CD4-positive, alpha-beta T cell (primary cell): Measurements from ENCODE around the gene ANKS1B. TPM values are rescaled to one million over a fixed set of nuclear protein-coding genes. Genes with fewer than 3 reads are reported as not detected.

Source experiments
- ATAC-seq: fragments of 200-7000 bp; cut with Tn5 transposase; one replicate; pipeline ENCODE4 v1.10.0; 2022; ENCODE audit warnings: mild to moderate bottlenecking; ENCODE audit not compliant: poor library complexity
- CTCF ChIA-PET: fragments of 350-600 bp; sonication (Branson Sonifier 250); formaldehyde crosslinking; loops from one replicate; lab custom pipeline; 2021; ENCODE audit warnings: antibody characterized with exemption, inconsistent platforms; lab: Charles Lee
- POLR2A ChIA-PET: fragments of 350-600 bp; sonication (Branson Sonifier 250); formaldehyde crosslinking; loops from one replicate; lab custom pipeline; 2021; ENCODE audit warnings: antibody characterized with exemption, inconsistent platforms; lab: Charles Lee
- DNase-seq, 14 experiments: peaks; one replicate each; pipeline ENCODE4 v3.0.0-alpha.2; 2013 to 2020; ENCODE audit warnings: mixed read lengths in 2 of 14
- H3K27ac ChIP-seq, 2 donors: one replicate each; pipeline versions ENCODE4 v1.5.1 to v1.7.0; 2013; ENCODE audit warnings: low read length in 2 of 2, low read depth in 1 of 2, mild to moderate bottlenecking in 1 of 2
- H3K27me3 ChIP-seq, 2 experiments: 1 replicate in 1 of 2; 2 replicates in 1 of 2; pipeline versions ENCODE4 v1.6.1 to v1.7.0; 2013; ENCODE audit warnings: low read length in 2 of 2, control low read depth in 1 of 2, mild to moderate bottlenecking in 1 of 2, moderate library complexity in 1 of 2; ENCODE audit not compliant: insufficient read depth in 2 of 2, control insufficient read depth in 1 of 2
- H3K36me3 ChIP-seq: one replicate; pipeline ENCODE4 v1.6.1; 2013; ENCODE audit warnings: low read length, control low read depth; ENCODE audit not compliant: insufficient read depth
- H3K4me1 ChIP-seq: one replicate; pipeline ENCODE4 v1.6.1; 2013; ENCODE audit warnings: low read length, control low read depth; ENCODE audit not compliant: insufficient read depth
- H3K4me3 ChIP-seq: one replicate; pipeline ENCODE4 v1.5.1; 2013; ENCODE audit warnings: mild to moderate bottlenecking, low read length, moderate library complexity
- H3K9me3 ChIP-seq, 2 experiments: 1 replicate in 1 of 2; 2 replicates in 1 of 2; pipeline versions ENCODE4 v1.6.1 to v1.7.0; 2013; ENCODE audit warnings: low read length in 2 of 2, mild to moderate bottlenecking in 2 of 2, control low read depth in 1 of 2, moderate library complexity in 1 of 2; ENCODE audit not compliant: control insufficient read depth in 1 of 2, insufficient read depth in 1 of 2
- H3K27ac Mint-ChIP-seq: one replicate; pipeline ENCODE4 v1.8.0; 2020; ENCODE audit warnings: mixed read lengths
- H3K27me3 Mint-ChIP-seq: one replicate; pipeline ENCODE4 v1.8.0; 2021; ENCODE audit warnings: mixed read lengths
- H3K36me3 Mint-ChIP-seq: one replicate; pipeline ENCODE4 v1.8.0; 2021; ENCODE audit warnings: low read depth, mixed read lengths
- H3K4me1 Mint-ChIP-seq: one replicate; pipeline ENCODE4 v1.8.0; 2021; ENCODE audit warnings: low read depth, mixed read lengths
- H3K4me3 Mint-ChIP-seq: one replicate; pipeline ENCODE4 v1.8.0; 2020; ENCODE audit warnings: mild to moderate bottlenecking, mixed read lengths
- H3K9me3 Mint-ChIP-seq: one replicate; pipeline ENCODE4 v1.8.0; 2020; ENCODE audit warnings: mixed read lengths
- intact Hi-C, 2 experiments: fragments of 100-400 bp; cut with DNase I in 1 of 2; cut with micrococcal nuclease in 1 of 2; formaldehyde crosslinking; loops; one replicate each; pipeline versions ENCODE4 v1.15.1 to v1.9.0; 2023 to 2025; cut with DNase I, micrococcal nuclease
- total RNA-seq, 174 experiments: library from RNA in 2 of 174; stranded (reverse) in 2 of 174; gene quantifications; one replicate each; pipeline ENCODE4 v1.2.3 and lab custom pipeline; 2021 to 2026
- TF ChIP-seq, protein P1 (sequence below): fragments of 200-600 bp; IDR thresholded peaks from one replicate; pipeline ENCODE4 v1.8.0; 2022; ENCODE audit warnings: antibody characterized with exemption, mild to moderate bottlenecking

Gene ANKS1B
- total RNA-seq, 2 experiments from 2014 or later: 0.16 to 1.1 TPM

DNA sequence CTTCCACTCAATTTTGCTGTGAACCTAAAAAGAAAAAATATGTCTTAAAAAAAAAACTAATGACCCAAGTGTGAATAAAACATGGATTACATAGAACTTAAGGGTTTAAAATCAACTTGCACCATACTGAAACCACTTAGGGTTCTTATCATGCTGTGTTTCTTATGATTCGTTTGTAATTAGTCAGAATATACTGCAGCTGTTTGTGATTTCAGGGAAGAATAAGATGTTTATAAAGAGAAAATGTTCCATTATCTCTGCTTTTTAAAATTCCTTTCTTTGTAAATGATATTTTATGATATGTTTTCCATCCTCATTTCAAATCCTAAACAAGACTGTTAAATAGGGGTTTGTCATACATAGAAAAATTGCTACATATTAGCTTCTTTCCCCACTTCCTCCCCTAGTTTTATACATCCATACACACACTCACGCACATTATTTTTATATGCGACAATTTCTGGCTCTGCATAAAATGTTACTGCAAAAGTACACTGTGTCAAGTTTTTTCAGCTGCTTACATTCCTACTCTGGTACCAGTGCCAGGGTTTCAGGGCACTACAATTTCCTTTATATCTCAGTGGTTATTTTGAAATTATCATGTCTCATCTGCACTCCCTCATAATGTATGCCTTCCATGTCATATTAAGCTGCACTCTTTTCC lies 612.3 kb downstream of the ANKS1B start:
- Histone ChIP-seq H3K27ac (no peak overlapping the region), H3K27me3 (no peaks in the 10 kb centered on the region), H3K36me3 (no peaks in the 10 kb centered on the region), H3K9me3 (no peaks in the 10 kb centered on the region), H3K4me1 (no peaks in the 10 kb centered on the region), H3K4me3 (no peak overlapping the region)
- ATAC-seq (no peak), DNase-seq (no peak)
- TF ChIP-seq, protein P1, sequence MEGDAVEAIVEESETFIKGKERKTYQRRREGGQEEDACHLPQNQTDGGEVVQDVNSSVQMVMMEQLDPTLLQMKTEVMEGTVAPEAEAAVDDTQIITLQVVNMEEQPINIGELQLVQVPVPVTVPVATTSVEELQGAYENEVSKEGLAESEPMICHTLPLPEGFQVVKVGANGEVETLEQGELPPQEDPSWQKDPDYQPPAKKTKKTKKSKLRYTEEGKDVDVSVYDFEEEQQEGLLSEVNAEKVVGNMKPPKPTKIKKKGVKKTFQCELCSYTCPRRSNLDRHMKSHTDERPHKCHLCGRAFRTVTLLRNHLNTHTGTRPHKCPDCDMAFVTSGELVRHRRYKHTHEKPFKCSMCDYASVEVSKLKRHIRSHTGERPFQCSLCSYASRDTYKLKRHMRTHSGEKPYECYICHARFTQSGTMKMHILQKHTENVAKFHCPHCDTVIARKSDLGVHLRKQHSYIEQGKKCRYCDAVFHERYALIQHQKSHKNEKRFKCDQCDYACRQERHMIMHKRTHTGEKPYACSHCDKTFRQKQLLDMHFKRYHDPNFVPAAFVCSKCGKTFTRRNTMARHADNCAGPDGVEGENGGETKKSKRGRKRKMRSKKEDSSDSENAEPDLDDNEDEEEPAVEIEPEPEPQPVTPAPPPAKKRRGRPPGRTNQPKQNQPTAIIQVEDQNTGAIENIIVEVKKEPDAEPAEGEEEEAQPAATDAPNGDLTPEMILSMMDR: no peak
- Mint-ChIP-seq H3K4me3 (no peak overlapping the region), H3K36me3 (no peaks in the 10 kb centered on the region), H3K9me3 (peaks cover 2% of the 10 kb centered on the region), H3K27me3 (no peaks in the 10 kb centered on the region), H3K27ac (no peak overlapping the region), H3K4me1 (no peaks in the 10 kb centered on the region)
- ChIA-PET CTCF (no interaction called here), POLR2A (no interaction called here)
- intact Hi-C loops: no loop called here

DNA sequence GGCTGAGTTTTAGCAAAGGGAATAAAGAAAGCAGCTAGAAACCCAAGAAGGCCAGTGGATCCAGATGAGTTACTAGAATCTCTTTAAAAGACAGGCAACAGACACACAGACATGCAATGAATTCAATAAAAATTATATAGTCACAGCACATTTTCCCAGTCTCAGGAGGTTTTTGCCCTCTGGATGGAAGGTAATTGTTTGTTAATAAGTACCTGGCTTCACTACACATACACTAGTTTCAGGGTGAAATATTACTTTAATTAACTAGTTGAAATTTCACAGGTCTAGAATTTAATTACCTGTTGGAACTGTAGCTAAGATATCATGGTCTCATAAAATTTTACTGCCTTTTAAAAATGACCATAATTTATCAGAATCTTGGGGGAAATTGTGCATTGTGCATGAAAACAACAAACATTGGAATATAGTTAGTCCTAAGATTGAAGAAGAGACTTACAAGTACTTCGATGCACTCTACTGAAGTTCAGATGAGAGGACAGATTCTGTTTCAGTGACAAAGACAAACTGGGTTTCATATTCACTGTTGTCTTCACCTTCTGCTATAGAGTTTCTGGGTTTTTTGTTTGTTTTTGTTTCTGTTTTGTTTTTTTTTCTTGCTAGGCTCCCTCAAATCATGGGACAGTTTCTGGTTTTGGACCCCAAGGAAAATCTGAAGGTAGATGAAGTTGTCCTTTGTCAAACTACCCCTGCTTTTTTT lies 614.2 kb downstream of the ANKS1B start:
- intact Hi-C loops: no loop called here
- no peak overlapping the region for H3K4me3 Mint-ChIP-seq
- H3K27ac Mint-ChIP-seq: no peak overlapping the region
- Histone ChIP-seq H3K27me3 (no peaks in the 10 kb centered on the region), H3K4me1 (no peaks in the 10 kb centered on the region), H3K36me3 (no peaks in the 10 kb centered on the region), H3K4me3 (no peak overlapping the region), H3K9me3 (no peaks in the 10 kb centered on the region), H3K27ac (no peak overlapping the region)
- H3K4me1 Mint-ChIP-seq: no peaks in the 10 kb centered on the region
- no peak for ATAC-seq
- peaks cover 2% of the 10 kb centered on the region for H3K9me3 Mint-ChIP-seq
- DNase-seq: no peak
- CTCF ChIA-PET: no interaction called here
- no peaks in the 10 kb centered on the region for H3K36me3 Mint-ChIP-seq
- POLR2A ChIA-PET: no interaction called here
- no peaks in the 10 kb centered on the region for H3K27me3 Mint-ChIP-seq
- TF ChIP-seq, protein P1: no peak

DNA sequence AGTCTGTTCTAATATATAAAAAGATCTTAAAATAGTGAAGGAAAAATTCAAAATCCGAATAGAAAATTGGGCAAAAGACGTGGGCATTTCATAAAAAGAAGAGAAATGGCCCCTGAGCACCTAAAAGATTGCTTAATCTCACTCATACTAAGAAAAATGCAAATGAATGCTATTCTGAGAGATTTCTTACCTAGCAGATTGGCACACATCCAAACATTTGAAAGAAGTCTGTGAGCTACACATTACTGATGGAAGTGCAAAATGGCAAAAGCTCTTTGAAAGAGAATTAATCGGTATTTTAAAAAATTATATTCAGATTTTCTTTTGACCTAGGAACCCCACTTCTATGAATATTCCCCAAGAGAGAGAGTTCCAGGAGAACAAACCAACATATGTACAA lies 617.6 kb downstream of the ANKS1B start:
- TF ChIP-seq, protein P1: no peak
- H3K27ac ChIP-seq: no peak overlapping the region
- H3K36me3 Mint-ChIP-seq: no peaks in the 10 kb centered on the region
- H3K36me3 ChIP-seq: no peaks in the 10 kb centered on the region
- no peak overlapping the region for H3K4me3 ChIP-seq
- no peaks in the 10 kb centered on the region for H3K4me1 Mint-ChIP-seq
- peaks cover 5% of the 10 kb centered on the region for H3K9me3 Mint-ChIP-seq
- ChIA-PET POLR2A (no interaction called here), CTCF (no interaction called here)
- ATAC-seq (no peak), DNase-seq (no peak)
- H3K4me3 Mint-ChIP-seq: no peak overlapping the region
- intact Hi-C loops: no loop called here
- H3K4me1 ChIP-seq: no peaks in the 10 kb centered on the region
- H3K27me3 ChIP-seq: no peaks in the 10 kb centered on the region
- H3K9me3 ChIP-seq: peaks cover 0 to 8% of the 10 kb centered on the region in 2 experiments
- H3K27ac Mint-ChIP-seq: no peak overlapping the region
- H3K27me3 Mint-ChIP-seq: no peaks in the 10 kb centered on the region
